Posterior vena cava (tissue), 2 donors: ENCODE data around the gene CACNG8. TPM values are rescaled to one million over a fixed set of nuclear protein-coding genes. Genes with fewer than 3 reads are reported as not detected.

ENCODE experiments used
- DNase-seq: peaks from one replicate; pipeline ENCODE4 v3.0.0-alpha.2; 2020; ENCODE audit warnings: low spot score
- intact Hi-C, 2 donors: fragments of 100-400 bp; cut with DNase I; formaldehyde crosslinking; loops; one replicate each; pipeline versions ENCODE4 v1.14.1 to v1.14.2; 2022 to 2023
- total RNA-seq, 2 donors: library from RNA; stranded (reverse); fragmentation: NEBNext Ultra II Directional; extraction: Animal tissue kit (Norgen Biotek cat#: 25700); gene quantifications; one replicate each; pipeline ENCODE4 v1.2.1, GENCODE V29; 2021
- donor health status: DM: yes; HTN: yes; CAD: no.
- donor health status: DM: yes; HTN: yes; CAD: no.

CACNG8 gene
- total RNA-seq, 2 donors from 2014 or later, result 0.05 to 0.09 TPM

GRCh38 chr19:53989600-53990533, 27.1 kb downstream of the CACNG8 start:
- intact Hi-C loops, result no loop called here
- DNase-seq, result no peak

- DNase-seq, result no peak
- intact Hi-C loops, result no loop called here
Observed at GRCh38 chr19:53991224-53992113, 28.7 kb downstream of the CACNG8 start, which contains the start of gene CACNG6. CACNG6 (plus strand) TSS chr19:53991637; CDS start chr19:53992878, 1,241 bp downstream.

GRCh38 chr19:53992211-53992610, 29.5 kb downstream of the CACNG8 start:
- intact Hi-C loops, result no loop called here
- no peak for DNase-seq

GRCh38 chr19:53992815-53993214, 30.1 kb downstream of the CACNG8 start:
- no peak for DNase-seq

GRCh38 chr19:53993448-53993847, 30.7 kb downstream of the CACNG8 start:
- DNase-seq, result no peak
- intact Hi-C loops, result no loop called here

More at GRCh38 chr19:53992815-53993214, 30.1 kb downstream of the CACNG8 start:
- intact Hi-C loops, result no loop called here

GRCh38 chr19:53994811-53995210, 32.1 kb downstream of the CACNG8 start:
- no peak for DNase-seq
- intact Hi-C loops, result no loop called here

GRCh38 chr19:53998223-53998622, 35.5 kb downstream of the CACNG8 start:
- DNase-seq, result no peak
- intact Hi-C loops, result no loop called here

GRCh38 chr19:53999694-54000093, 37.0 kb downstream of the CACNG8 start:
- no peak for DNase-seq
- intact Hi-C loops, result no loop called here

- intact Hi-C loops, result no loop called here
- DNase-seq, result no peak
Observed at GRCh38 chr19:54001496-54001895, 38.8 kb downstream of the CACNG8 start.

GRCh38 chr19:54002495-54003315, 40.0 kb downstream of the CACNG8 start:
- no peak for DNase-seq
- intact Hi-C loops, result no loop called here

- no peak for DNase-seq
- intact Hi-C loops, result no loop called here
Observed at GRCh38 chr19:54009440-54009839, 46.7 kb downstream of the CACNG8 start.

- DNase-seq, result no peak
Observed at GRCh38 chr19:54010474-54010873, 47.7 kb downstream of the CACNG8 start.

GRCh38 chr19:54011507-54012211, 48.9 kb downstream of the CACNG8 start:
- intact Hi-C loops, result no loop called here
- DNase-seq, result no peak

More at GRCh38 chr19:54010474-54010873, 47.7 kb downstream of the CACNG8 start:
- intact Hi-C loops, result no loop called here

- DNase-seq, result no peak
- intact Hi-C loops, result no loop called here
Observed at GRCh38 chr19:54013866-54014265, 51.1 kb downstream of the CACNG8 start.

GRCh38 chr19:54014920-54015560, 52.3 kb downstream of the CACNG8 start:
- DNase-seq, result no peak

GRCh38 chr19:54017261-54017660, 54.5 kb downstream of the CACNG8 start:
- intact Hi-C loops, result no loop called here
- no peak for DNase-seq

More at GRCh38 chr19:54014920-54015560, 52.3 kb downstream of the CACNG8 start:
- intact Hi-C loops, result no loop called here

- intact Hi-C loops, result loop anchor here in 1 of 2 donors (10.0 kb wide), 1 partner anchor 227 kb away; no protein-coding TSS in a partner anchor
- no peak for DNase-seq
Observed at GRCh38 chr19:54021363-54021762, 58.6 kb downstream of the CACNG8 start.

- DNase-seq, result no peak
- intact Hi-C loops, result loop anchor here in 1 of 2 donors (10.0 kb wide), 1 partner anchor 227 kb away; no protein-coding TSS in a partner anchor
Observed at GRCh38 chr19:54021932-54022331, 59.2 kb downstream of the CACNG8 start.
